GM18870 (cell line): ENCODE data around the gene MUC2.

Source experiments
- ATAC-seq: cut with Tn5 transposase; IDR thresholded peaks from one replicate; pipeline ENCODE4 v1.9.1; 2021; ENCODE audit warnings: moderate library complexity; ENCODE audit not compliant: unreplicated experiment

Gene MUC2

DNA sequence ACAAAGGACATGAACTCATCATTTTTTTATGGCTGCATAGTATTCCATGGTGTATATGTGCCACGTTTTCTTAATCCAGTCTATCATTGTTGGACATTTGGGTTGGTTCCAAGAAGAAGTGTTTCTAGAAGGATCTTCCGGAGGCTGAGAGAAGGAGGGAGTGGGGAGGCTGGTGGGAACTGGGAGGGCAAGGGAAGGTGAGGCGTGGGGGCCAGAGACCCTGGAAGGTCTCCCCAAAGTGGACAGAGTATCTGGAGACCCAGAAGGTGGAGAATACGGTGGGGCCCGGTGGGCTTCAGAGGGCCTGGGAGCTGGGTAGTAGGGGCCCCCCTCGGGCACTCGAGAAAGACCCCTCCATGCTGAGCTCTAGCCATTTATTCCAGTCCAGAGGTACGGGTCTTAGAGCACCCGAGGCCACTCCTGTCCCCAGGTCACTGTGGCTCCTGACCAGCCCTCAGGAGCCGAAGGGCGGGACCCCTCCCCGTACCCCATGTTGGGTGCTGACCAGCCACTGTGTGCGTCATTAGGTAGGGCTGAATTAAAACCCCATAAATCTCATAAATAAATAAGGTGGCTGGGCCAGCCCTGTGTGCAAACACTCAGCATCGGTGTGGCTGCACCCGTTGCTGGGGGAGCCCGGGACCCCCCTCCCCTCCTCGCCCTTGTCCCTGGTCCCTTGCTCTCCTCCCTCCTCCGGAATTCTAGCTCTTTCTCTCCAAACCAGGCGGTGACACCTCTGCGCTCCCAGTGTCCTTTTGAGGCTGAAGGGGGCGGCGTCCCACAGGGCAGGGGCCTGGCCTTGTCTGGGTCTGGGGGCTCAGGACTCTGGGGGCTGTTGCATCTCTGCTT, 44.3 kb downstream of the MUC2 start:
- no peak for ATAC-seq

DNA sequence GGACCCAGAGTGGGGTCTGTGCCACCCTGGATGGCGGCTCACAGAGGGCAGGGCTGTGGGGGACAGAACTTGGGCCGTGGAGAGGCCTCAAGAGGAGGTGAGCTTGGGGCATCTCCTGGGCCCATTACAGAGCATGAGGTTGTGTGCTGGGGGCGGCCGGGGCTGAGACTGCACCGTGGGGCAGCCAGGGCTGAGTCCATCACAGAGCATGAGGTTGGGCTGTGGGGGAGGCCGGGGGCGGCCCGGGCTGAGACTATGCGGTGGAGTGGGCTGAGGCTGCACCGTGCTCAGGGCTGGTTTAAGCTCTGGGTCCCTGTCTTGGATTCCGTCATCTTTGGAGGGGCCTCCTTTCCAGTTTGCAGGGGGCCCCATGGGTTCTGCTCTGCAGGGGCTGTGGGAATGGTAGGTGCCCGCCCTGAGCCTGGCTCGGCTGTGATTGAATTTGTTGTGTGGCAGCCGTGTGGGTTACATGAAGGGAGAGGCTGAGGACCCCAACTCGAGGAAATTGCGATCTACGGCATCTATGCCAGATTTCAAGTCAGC, 45.0 kb downstream of the MUC2 start:
- no peak for ATAC-seq

DNA sequence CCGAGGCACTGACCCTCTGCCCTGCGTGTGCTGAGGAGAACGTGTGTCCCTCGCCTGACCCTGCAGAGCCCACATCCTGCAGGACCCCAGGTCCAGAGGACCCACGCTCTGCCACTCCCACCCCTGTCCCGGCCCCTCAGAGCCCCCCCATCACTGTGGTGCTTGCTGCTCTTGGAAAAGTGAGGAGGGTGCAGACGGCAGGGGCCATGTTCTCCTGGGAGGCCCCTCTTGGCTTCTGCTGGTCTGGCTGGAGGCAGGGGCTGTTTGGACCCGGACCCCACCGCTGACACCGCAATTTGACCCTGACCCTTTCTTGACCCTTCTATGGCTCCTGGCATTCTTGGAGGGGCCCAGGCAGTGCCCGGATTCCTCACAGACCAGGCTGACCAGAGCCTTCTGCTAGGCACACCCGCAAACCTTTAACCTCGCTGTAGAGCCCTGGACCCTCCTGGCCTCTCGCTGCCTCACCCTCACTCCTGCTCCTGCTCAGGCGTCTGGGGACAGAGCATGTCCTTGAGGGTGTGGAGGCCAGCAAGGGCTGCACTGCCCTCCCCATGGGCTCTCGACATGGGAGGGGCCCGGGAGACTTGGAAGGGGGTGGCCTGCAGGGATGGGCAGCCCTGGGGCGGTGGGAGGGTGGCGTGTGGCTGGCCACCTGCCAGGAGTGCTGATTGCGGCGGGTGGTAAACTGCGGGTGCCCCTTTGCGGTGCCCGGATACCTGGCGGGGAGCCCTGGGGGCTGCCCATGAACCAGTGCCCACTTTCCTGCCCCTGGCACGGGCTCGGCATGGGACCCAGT, 46.1 kb downstream of the MUC2 start:
- no peak for ATAC-seq

DNA sequence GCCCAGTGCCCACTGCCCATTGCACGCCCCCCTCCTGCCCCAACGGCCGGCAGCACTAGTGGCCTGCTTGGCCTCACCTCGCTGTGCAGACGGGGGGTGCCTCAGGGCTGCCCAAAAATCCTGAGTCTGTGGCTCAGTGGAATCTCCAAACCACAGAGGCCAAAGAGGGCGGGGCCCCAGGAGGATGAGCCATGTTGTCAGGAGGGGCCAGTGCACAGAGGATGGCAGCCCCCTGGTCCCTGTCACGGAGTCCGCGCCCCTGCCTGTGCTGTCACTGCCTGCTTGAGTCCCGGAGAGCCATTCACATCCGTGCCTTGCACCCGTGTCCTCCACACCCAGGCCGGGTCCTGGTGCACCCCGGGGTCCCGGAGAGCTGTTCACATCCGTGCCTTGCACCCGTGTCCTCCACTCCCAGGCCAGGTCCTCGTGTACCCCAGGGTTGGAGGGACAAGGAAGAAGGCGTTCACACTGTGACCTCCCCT, 46.7 kb downstream of the MUC2 start:
- ATAC-seq, result no peak

DNA sequence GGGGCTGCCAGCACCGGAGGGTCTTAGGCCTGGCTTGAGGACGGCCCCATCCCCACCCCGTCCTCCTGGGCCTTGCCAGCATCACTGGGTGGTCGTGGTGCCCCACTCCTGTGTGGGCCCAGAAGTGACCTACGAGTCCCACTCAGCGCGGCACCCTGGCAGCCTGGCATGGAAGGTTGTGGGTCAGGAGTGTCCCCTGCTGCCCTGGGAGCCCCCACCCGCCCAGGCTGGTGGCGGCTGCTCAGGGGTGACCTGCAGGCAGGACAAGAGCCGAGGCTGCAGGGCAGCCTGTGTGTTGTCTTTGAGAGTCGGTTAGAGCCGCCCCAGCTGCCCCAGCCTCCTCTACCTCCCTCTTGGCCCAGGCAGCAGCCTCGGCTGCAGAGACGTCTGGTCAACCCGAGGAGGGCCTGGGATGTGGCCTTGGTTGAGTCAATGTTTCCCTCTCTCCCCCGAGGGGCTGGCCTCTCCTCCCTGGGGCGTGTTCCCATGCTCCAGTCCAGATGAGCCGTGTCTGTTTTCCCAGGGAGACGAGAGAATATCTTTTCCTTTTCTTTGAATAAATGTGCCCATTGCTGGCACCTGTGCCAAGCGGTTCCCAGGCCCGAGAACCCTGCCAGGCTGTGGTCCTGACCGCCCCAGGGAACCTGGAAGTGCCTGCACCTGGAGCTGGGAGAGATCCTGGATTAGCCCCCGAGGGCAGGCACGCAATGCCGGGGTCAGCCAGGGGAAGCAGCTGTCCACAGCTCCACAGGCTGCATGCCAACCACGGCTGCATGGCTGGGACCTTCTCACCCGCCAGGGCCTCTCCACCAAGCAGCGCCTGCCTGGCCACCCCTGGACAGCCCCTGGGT, 47.4 kb downstream of the MUC2 start:
- ATAC-seq, result no peak

DNA sequence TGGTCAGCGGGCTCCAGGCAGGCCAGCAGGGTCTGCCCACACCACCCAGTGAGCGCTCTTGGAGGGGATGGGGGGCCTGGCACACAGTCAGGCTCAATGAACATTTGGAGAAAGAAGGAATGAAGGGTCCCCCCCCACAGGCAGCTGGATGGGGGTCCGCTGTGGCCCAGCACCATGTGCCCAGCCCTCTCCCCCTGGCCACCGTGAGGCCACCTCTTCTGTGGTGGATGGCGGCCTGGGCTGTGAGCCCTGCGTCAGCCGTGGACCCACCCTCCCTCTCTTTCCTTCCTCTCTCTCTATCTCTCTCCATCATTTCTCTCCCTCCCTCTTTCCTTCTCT, 48.0 kb downstream of the MUC2 start:
- no peak for ATAC-seq

DNA sequence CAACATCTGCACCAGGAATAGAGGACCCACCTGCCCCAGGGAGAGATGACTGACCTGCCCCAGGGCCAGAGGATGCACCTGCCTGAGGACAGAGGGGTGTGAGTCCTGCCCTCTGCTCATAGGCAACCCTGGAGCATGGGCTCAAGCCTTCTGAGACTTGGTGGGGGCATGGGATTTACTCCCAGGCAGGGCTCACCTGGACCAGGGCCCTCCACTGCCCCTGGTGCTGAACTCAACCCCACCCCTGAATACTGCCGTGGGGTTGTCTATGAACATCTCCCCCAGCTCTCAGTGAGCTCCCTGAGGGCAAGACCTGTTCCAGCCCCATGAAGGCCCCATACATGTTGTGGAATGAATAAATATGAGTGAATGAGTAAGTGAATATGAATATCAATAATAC, 49.3 kb downstream of the MUC2 start:
- no peak for ATAC-seq
